RCC 7860 (cell line): ENCODE results near the gene FAM131C.

Source experiments
- DNase-seq: peaks from one replicate; pipeline ENCODE4 v3.0.0-alpha.2; 2015; ENCODE audit warnings: low spot score
- FAIRE-seq: peaks from 2 replicates; lab custom pipeline; 2012; peaks lifted over from hg19 to GRCh38; lab: Jason Lieb, UNC

The FAM131C gene

GRCh38 chr1:16073490-16074119 is at the start of gene FAM131C:
Gene FAM131C, minus strand, starts transcription at chr1:16073651. Its CDS starts 209 bp downstream, at chr1:16073442.
- FAIRE-seq (no peak), DNase-seq (no peak)

- peak; percentile 96 for FAIRE-seq
- peak; percentile 95 for DNase-seq
Measured at GRCh38 chr1:16122916-16123315, 49.5 kb upstream of the FAM131C start.

- FAIRE-seq = peak; percentile 88
- peak; percentile 91 for DNase-seq
Measured at GRCh38 chr1:16122350-16122881, 49.0 kb upstream of the FAM131C start.

DNA sequence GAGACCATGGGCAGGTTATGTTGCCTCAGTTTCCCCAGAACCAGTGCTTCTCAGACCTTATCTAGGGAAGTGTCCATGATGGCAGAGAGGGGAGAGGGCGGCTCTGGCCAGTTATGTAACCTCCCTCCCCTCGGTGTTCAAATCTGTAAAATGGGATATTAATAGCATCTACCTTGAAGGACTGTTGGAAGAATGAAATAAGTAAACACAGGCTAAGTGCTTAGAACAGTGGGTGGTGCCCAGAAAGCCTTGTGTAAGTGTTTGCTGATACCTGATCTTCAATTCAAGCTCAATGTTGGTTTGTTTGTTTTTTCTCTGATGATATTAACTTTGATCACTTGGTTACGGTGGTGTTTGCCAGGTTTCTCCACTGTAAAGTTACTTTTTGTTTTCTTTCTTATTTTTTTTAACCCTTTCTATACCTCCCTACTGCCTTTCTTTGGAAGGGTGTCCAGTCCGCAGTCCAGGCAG is 47.5 kb upstream of the FAM131C start:
- no peak for FAIRE-seq

DNA sequence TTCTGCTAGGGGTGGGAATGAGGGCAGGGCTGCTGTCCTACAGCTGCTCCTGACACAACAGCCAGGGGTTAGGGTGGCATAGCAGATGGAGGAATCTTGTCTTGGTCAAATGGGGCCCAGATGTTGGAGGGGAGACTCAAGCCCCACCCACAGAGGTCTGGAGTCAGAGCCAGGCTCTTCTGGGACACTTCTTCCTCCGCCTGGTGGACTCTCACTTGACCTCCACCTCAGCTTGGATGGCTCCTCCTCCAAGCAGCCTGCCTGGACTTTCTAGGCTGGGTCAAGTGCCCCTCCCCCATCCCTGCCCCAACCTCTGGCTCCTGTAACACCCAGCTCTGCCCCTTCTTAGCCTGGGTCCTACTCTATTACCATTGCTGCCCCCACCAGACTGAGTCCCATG is 47.0 kb upstream of the FAM131C start:
- DNase-seq (no peak), FAIRE-seq (no peak)

More for the DNA sequence above, 47.5 kb upstream of the FAM131C start:
- no peak for DNase-seq

DNA sequence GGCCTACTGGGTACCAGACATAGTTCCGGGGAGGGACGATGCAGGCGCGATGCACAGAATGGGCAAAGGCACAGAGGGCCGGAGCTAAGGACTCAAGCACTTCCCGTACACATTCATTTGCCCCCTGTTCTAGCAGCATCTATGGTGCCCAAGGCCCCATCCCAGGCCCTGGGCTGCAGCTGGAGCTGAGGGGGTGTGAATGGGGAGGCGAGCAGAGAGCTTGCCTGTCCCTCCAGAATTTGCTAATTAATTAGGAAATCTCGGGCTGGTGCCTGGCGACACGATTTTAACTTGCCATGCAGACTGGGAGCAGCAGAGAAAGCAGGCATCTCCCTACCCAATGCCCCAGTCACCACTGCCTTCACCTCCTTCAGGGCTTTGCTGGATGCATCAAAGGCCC is 46.5 kb upstream of the FAM131C start:
- DNase-seq = no peak
- FAIRE-seq = no peak

DNA sequence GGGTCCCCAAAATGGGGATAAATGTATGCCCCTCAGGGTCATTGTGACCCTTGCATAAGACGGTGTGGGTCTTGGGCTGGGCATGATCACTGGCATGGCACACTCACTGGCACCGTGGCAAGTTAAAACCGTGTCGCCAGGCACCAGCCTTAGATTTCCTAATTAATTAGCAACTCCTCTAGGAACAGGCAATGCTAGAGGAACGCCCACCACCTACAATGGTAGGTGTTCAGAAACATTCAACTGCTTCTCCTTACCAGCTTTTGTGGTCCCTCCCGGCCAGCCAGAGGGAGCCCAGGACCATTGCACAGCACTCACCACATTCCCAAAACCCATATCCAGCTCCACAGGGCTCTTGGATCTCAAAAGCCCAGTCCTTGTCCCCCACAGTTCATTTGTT is 46.1 kb upstream of the FAM131C start:
- DNase-seq = no peak
- FAIRE-seq = no peak

DNA sequence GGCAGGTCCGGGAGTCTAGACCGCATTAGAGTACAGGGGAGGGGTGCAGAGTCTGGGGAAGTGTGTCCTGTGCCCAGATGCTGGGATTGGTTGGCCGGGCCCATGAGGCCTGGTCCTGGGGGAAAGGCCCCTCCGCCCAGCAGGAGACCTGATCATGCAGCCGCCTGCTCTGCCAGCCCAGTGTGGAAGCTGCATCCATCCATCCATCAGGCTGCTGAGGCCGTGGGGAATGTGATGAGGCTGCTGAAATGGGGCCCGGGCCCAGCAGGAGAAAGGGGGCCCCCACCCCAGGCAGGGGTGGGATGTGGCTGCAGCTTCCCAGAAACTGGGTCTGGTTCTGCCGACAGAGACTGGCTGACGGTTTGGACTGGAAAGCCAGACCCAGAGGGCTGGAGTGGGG is 45.3 kb upstream of the FAM131C start:
- DNase-seq = no peak
- no peak for FAIRE-seq

- DNase-seq (no peak), FAIRE-seq (no peak)
Measured at GRCh38 chr1:16117936-16118335, 44.5 kb upstream of the FAM131C start.

GRCh38 chr1:16117369-16117768 is 43.9 kb upstream of the FAM131C start:
- peak; percentile 53 for DNase-seq
- peak; percentile 18 for FAIRE-seq

DNA sequence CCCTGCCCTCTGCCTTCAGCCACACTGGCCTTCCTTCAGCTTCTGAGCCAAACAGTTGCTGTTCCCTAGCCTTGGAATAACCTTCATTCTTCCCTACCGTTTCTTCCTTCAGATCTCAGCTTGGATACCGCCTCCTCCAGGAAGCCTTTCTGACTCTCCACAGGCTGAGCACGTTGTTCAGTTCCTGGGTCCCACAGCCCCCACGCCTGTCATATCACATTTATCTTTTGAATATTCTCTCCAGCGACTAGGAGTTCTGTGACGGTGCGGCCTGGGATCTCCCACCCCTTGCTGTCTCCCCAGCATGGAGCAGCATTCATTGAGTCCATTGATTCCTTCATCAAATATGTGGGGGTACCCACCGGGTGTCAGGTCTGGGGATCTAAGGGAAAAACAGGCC is 43.2 kb upstream of the FAM131C start:
- no peak for FAIRE-seq
- no peak for DNase-seq

- DNase-seq (no peak), FAIRE-seq (no peak)
Measured at GRCh38 chr1:16116002-16116401, 42.6 kb upstream of the FAM131C start.

DNA sequence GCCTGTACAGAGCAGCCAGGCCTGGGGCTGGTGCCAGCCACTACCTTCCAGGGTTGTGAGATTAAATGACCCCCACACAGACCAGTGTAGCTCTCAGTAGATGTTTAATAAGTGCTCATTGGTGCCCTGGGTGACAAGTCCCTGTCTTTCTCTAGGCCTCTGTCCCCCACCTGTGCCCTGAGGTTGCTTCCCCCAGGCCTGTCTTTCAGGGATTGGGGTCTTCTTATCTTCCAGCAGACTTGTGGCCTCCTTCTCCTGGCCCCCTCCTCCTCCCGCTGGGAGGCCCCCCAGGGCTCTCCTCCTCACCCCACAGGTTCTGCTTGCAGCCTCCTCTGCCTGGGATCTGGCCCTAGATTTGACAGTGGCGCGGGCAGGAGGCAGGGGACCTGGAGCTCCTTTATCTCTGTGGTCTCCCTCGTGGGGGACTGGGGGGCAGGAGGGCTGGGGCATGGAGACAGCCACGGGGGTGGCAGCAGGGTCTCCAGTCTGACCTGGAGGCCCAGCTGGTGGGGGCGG is 42.1 kb upstream of the FAM131C start:
- DNase-seq (no peak), FAIRE-seq (no peak)

GRCh38 chr1:16114527-16115467 is 41.3 kb upstream of the FAM131C start:
- DNase-seq (no peak), FAIRE-seq (no peak)

GRCh38 chr1:16112596-16113555 is 39.4 kb upstream of the FAM131C start:
- peak; percentile 64 for FAIRE-seq
- DNase-seq = peak; percentile 76

GRCh38 chr1:16111771-16112595 is 38.5 kb upstream of the FAM131C start:
- peak; percentile 86 for DNase-seq
- peak; percentile 91 for FAIRE-seq

GRCh38 chr1:16110884-16111283 is 37.4 kb upstream of the FAM131C start:
- no peak for FAIRE-seq
- no peak for DNase-seq

DNA sequence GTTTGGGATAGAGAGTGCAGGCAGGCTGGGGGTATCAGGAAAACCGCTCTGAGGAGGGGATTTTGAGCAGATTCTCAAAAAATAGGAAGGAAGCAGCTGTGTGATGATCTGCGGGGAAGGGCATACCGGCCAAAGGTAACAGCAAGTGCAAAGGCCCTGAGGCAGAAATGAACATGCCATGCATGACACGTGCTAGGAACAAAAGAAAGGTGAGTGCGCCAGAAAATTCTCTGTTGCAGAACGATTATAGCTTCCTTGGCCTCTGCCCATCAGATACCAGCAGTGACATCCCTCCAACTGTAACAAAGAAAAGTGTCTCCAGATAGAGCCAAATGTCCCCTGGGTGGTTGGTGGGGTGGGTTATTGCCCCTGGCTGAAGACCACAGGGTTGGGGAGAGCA is 37.0 kb upstream of the FAM131C start:
- DNase-seq (no peak), FAIRE-seq (no peak)

DNA sequence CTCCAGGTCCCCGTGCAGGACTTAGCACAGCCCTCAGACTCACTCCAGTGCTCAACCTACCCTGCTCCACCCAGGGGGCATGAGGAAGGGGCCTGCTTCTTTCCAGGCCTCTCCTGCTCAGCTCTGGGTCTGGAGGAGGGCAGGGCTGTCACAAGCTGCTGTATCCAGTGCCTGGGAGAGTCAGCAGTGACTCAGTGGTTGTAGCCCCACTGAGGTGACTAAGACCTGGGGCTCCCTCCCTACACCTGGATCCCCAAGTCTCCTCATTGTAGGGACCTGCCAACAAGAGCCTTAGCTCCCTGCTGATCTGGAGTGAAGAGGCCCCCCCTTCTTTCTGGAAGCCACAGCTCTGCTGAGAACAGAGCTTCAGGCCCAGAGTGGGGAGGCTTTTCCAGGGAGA is 36.1 kb upstream of the FAM131C start:
- DNase-seq = no peak
- no peak for FAIRE-seq
